ENCODE data around the gene AADAC.

The AADAC gene

DNA sequence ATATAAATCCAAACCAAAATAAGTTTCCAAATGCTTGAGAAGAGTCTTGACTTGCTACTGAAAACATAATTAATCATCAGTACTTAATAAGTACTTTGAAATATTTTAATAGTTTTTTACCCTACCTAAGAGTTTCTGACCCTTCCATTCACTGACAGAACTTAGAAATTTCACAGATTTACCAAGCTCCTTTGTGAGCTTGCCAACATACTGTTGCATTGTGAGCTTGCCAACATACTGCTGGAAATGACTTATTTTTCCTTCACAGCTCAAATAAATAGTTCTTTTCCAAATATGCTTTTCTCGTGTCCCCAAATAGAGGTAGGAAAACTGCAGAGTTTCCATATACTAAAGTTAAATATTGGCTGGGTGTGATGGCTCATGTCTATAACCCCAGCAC, 9.6 kb upstream of the AADAC start:
- TF ChIP-seq POLR2AphosphoS5 (IDR thresholded peaks at IDR 0.05; ENCODE audit: low read depth, low read length), result no peak
- no peak for TF ChIP-seq FOXP2 (optimal IDR thresholded peaks at IDR 0.05; ENCODE audit: borderline replicate concordance, extremely low read depth, extremely low read length, insufficient read depth)
- TF ChIP-seq, protein P1, sequence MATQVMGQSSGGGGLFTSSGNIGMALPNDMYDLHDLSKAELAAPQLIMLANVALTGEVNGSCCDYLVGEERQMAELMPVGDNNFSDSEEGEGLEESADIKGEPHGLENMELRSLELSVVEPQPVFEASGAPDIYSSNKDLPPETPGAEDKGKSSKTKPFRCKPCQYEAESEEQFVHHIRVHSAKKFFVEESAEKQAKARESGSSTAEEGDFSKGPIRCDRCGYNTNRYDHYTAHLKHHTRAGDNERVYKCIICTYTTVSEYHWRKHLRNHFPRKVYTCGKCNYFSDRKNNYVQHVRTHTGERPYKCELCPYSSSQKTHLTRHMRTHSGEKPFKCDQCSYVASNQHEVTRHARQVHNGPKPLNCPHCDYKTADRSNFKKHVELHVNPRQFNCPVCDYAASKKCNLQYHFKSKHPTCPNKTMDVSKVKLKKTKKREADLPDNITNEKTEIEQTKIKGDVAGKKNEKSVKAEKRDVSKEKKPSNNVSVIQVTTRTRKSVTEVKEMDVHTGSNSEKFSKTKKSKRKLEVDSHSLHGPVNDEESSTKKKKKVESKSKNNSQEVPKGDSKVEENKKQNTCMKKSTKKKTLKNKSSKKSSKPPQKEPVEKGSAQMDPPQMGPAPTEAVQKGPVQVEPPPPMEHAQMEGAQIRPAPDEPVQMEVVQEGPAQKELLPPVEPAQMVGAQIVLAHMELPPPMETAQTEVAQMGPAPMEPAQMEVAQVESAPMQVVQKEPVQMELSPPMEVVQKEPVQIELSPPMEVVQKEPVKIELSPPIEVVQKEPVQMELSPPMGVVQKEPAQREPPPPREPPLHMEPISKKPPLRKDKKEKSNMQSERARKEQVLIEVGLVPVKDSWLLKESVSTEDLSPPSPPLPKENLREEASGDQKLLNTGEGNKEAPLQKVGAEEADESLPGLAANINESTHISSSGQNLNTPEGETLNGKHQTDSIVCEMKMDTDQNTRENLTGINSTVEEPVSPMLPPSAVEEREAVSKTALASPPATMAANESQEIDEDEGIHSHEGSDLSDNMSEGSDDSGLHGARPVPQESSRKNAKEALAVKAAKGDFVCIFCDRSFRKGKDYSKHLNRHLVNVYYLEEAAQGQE (IDR thresholded peaks at IDR 0.05; ENCODE audit: insufficient read depth in 1 of 2, low read depth in 2 of 2, low read length in 2 of 2), result no peak
- TF ChIP-seq TAF1 (IDR thresholded peaks at IDR 0.05; ENCODE audit: borderline replicate concordance, insufficient read depth, low read length), result no peak
- TF ChIP-seq SIN3A (IDR thresholded peaks at IDR 0.05; ENCODE audit: borderline replicate concordance, insufficient read depth, low read length), result no peak

DNA sequence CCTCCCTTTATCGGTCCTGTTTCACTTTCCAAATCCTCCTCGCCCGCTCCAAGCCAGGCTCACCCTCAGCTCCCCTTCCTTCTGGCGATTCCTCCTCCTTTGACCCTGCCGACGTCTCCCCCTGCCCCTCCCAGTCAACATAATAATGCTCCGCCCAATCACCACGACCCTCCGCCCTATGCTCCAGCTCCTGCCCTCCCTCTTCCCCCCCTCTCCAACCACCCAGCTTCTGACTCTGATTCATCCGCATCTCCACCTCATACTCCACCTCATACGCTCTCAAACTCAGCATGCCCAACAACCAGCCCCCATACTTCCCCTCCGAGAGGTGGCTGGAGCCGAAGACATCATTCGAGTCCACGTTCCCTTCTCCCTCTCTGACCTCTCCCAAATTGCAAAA, 7.1 kb upstream of the AADAC start:
- TF ChIP-seq, protein P1 (IDR thresholded peaks at IDR 0.05; ENCODE audit: insufficient read depth in 1 of 2, low read depth in 2 of 2, low read length in 2 of 2), result no peak
- no peak for TF ChIP-seq POLR2AphosphoS5 (IDR thresholded peaks at IDR 0.05; ENCODE audit: low read depth, low read length)
- no peak for TF ChIP-seq SIN3A (IDR thresholded peaks at IDR 0.05; ENCODE audit: borderline replicate concordance, insufficient read depth, low read length)
- TF ChIP-seq TAF1 (IDR thresholded peaks at IDR 0.05; ENCODE audit: borderline replicate concordance, insufficient read depth, low read length), result no peak

DNA sequence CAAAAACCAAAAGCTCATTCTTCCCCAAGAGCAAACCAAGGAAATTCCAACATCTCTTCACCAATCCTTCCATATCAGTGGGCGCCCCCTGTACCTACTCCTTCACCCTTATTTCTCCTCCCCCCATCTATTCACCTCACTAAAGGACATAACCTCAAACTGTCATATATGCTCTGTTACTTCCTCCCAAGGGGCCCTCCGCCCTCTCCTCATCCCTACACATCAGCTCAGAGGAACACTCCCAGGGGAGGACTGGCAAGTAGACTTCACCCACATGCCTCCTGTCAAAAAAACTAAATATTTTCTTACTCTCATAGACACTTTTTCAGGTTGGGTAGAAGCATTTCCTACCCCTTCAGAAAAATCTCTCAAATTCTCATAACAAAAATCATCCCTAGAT, 2.4 kb upstream of the AADAC start:
- TF ChIP-seq FOXP2 (optimal IDR thresholded peaks at IDR 0.05; ENCODE audit: borderline replicate concordance, extremely low read depth, extremely low read length, insufficient read depth) (no peak), TAF1 (IDR thresholded peaks at IDR 0.05; ENCODE audit: borderline replicate concordance, insufficient read depth, low read length) (no peak), SIN3A (IDR thresholded peaks at IDR 0.05; ENCODE audit: borderline replicate concordance, insufficient read depth, low read length) (no peak), POLR2AphosphoS5 (IDR thresholded peaks at IDR 0.05; ENCODE audit: low read depth, low read length) (no peak)
- TF ChIP-seq, protein P1 (IDR thresholded peaks at IDR 0.05; ENCODE audit: insufficient read depth in 1 of 2, low read depth in 2 of 2, low read length in 2 of 2), result no peak

DNA sequence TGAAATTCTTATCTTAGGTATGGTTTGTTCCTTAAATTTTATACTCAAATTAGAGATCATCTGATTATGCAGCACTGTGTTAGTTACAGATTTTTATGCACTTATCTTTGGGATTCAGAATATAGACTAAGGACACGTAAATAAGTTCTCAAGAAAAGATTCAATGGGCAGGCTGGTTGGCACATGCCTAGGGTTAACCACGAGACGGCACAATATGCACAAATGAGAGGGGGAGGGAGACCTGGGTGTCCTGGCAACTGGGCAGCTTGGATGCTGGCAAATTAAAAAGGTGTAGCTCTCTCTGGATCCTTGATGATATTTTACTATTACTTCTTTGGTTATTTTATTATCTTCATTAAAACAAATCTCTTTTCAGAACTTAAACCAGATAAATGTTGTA, 672 bp downstream of the AADAC start:
- TF ChIP-seq, protein P1 (IDR thresholded peaks at IDR 0.05; ENCODE audit: insufficient read depth in 1 of 2, low read depth in 2 of 2, low read length in 2 of 2), result no peak
- TF ChIP-seq SIN3A (IDR thresholded peaks at IDR 0.05; ENCODE audit: borderline replicate concordance, insufficient read depth, low read length) (no peak), TAF1 (IDR thresholded peaks at IDR 0.05; ENCODE audit: borderline replicate concordance, insufficient read depth, low read length) (no peak), FOXP2 (optimal IDR thresholded peaks at IDR 0.05; ENCODE audit: borderline replicate concordance, extremely low read depth, extremely low read length, insufficient read depth) (no peak), POLR2AphosphoS5 (IDR thresholded peaks at IDR 0.05; ENCODE audit: low read depth, low read length) (no peak)

DNA sequence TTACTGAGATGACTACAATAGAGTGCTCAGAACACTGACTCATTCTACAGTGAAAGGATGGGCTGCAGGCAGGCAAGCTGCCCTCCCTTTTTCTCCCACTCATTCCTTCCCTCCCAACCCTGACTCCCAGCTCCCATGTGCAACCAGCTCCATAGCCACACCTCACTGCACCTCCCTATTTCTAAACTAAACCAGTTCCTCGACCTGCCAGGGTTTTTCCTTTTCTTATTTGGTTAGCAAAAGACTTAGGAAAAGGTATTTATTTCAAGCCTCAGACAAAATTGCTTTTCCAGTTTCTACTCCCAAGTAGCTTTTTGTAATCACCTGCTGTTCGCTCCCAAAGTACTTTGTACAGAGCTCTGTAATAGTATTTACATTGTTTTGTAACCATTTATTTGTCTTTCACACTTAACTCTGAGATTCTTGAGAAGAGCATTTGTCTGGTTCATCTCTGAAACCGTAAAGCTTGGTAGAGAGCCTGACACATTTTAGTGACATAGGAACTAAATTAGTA, 2.2 kb downstream of the AADAC start:
- TF ChIP-seq POLR2AphosphoS5 (IDR thresholded peaks at IDR 0.05; ENCODE audit: low read depth, low read length) (no peak), SIN3A (IDR thresholded peaks at IDR 0.05; ENCODE audit: borderline replicate concordance, insufficient read depth, low read length) (no peak), TAF1 (IDR thresholded peaks at IDR 0.05; ENCODE audit: borderline replicate concordance, insufficient read depth, low read length) (no peak), FOXP2 (optimal IDR thresholded peaks at IDR 0.05; ENCODE audit: borderline replicate concordance, extremely low read depth, extremely low read length, insufficient read depth) (no peak)
- TF ChIP-seq, protein P1 (IDR thresholded peaks at IDR 0.05; ENCODE audit: insufficient read depth in 1 of 2, low read depth in 2 of 2, low read length in 2 of 2), result no peak
